NCI-H2029 (cell line): ENCODE data around the gene MFN1.
"Not testable (repeated sequence)": the region's sequence is repeated elsewhere in the genome, so short reads cannot be mapped to it uniquely, and the experiment has no call there.

Experiments
- DNase-seq: peaks from one replicate; lab custom pipeline; 2025; lab: John Stamatoyannopoulos, UW

MFN1 gene

DNA sequence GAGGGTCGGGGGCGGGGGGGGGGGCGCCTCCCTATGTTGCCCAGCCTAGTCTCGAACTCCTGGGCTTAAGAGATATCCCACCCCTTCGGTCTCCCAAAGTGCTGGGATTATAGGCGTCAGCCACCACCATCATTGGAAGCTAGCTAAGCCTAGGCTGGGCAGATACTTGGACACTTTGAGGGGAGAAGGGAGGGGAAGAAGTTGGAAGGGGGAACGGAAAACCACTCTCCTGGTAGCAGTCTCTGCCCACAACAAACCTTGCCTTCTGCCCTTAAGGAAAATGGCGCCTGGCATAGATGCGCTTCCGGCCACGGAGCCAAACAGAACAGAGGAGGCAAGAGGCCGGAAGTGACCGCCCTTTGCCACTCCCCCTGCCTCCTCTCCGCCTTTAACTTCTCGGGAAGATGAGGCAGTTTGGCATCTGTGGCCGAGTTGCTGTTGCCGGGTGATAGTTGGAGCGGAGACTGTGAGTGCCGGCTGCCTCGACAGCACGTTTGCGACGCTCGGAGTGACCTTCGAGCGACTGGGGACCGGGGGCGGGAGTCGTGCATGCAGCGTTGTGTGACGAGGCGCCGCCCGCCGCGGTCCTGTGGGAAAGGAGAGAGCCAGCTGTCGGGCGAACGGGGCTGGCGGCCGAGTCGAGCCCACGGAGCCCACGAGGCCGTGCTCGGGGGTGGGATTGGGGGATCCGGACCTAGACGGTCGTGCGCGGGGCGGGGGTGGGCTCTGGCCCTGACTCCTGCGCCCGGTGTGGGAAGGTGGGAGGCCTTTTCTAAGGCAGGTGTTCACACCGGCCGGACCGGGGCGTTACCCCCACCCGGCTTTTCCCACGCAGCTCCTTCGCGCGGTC, at the start of gene MFN1:
Gene MFN1, plus strand, starts transcription at position 365 of the 850 bp plus-strand sequence. CDS start 1,143 bp downstream, outside the sequence.
- DNase-seq = peak; percentile 93

DNA sequence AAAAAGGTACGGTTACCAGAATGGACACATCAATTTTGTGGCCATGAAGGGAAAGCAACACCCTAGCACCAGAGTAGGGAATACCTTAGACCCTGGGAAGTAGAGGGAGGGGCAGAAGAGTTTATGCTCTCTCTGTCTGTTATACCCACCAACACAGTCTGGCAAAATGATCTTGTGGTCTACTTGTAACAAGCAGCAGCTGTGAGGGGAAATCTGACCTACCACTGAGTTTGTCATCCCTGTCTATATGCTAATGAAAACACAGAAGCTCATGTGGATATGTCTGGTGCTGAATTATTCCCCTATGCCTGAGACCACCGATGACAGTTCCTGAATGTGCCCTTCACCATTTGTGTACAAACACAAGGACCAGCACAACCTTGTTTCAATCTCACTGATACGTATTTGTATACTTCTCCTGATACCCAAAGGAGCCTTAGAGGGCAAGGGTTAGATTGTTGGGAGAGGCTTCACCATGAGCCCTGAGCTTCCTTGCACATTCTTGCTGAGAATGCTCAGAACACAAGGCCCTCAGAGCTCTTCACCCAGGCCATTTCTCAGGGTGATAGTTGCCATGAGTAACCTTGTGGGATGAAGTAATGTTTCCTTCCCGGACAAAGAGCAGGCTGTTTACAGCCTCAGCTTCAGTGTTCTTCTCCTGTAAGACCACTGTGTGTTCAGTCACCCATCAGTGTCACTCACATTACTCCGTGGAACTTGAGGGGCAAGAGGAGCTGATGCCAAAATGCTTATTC, 49.4 kb upstream of the MFN1 start:
- no peak for DNase-seq

DNA sequence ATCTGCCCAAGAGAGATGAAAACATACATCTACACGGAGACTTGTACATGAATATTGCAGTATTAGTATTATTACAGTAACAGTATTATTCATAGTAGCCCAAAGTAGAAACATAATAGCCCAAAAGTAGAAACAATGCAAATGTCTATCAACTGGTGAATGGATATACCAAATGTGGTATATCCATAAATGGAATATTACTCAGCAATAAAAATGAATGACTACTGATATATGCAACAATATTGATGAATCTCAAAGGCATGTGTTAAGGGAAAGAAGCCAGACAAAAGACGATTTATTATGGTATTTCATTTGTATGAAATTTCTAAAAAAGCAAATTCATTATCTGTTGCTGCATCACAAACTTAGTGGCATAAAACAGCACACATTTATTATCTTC, 48.2 kb upstream of the MFN1 start:
- no peak for DNase-seq

DNA sequence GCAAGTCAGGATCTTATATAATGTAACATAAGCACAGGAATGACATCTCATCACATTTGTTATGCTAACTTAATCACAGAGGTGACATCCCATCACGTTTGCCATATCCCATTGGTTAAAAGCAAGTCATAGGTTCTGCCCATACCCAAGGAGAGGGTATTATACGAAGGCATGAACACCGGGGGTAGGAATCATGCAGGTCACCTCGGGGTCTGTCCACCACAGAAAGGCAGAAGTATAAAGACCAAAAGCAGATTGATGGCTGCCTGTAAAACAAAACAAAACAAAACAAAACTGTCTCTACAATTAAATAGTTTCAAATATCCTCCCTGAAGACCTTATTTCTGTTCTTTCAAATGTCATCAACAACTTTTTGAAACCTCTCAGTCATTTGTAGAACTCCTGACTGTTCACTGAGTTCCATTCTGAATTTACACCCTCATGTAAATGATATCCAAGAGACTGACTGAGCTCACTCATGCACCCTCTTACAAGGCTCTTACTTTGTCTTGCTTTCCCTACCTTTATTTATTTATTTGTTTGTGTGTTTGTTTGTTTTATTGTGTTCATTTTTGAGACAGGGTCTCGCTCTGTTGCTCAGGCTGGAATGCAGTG, 47.4 kb upstream of the MFN1 start:
- no peak for DNase-seq

DNA sequence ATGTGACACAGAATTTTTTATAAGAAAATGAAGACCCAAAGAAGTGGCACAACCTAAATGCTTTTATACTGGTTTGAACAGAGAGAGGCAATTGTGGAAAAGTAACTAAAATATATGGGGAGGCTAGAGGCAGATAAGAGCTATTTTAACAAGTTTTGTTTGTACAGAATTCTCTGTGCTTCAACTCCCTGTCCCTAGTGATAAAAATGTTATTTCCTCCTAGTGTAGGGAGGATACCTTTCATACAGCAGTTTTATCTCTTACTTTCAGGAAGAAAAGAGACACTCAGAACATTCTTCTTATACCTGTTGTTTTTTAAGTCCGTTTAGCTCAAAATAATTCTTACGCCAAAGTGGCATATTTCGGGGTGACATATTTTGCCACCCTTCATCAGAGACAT, 45.9 kb upstream of the MFN1 start:
- DNase-seq = no peak

DNA sequence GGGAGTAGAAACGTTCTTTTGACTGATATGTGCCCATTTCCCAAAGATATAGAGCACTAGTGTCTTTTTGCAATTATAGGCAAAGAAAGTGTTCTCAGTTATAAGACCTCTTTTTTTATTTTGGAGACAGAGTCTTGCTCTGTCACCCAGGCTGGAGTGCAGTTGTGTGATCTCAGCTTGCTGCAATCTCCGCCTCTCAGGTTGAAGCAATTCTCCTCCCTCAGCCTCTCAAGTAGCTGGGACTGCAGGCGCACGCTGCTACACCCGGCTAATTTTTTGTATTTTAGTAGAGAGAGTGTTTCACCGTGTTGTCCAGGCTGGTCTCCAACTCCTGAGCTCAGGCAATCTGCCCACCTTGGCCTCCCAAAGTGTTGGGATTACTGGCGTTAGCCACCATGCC, 45.4 kb upstream of the MFN1 start:
- no peak for DNase-seq

GRCh38 chr3:179304605-179305004, 42.9 kb upstream of the MFN1 start:
- DNase-seq = no peak

- DNase-seq = not testable (repeated sequence)
Measured at GRCh38 chr3:179307362-179307761, 40.1 kb upstream of the MFN1 start.

DNA sequence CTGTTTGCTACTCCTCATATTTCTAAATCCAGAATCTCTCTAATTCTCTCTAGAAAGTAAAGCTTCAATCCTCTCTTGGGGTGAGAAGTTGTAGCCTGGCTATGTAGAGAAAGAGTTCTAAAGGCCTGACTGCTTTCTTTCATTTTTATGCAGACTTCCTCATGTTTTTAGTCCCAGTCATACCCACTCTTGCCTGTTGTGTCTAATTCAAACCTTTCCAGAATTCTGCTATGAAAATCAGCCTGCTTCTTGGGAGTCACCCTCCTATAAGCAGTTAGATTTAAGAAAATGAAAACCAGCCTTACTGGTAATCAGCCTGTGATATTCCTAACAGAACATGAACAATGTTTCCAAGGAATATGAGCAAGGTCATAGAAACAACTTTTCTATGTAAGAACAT, 39.5 kb upstream of the MFN1 start:
- DNase-seq = no peak

- no peak for DNase-seq
Measured at GRCh38 chr3:179309225-179310078, 38.1 kb upstream of the MFN1 start.

- no peak for DNase-seq
Measured at GRCh38 chr3:179318876-179319275, 28.6 kb upstream of the MFN1 start.

- no peak for DNase-seq
Measured at GRCh38 chr3:179321668-179322285, 25.7 kb upstream of the MFN1 start.

- peak; percentile 74 for DNase-seq
Measured at GRCh38 chr3:179322286-179323196, 25.0 kb upstream of the MFN1 start, which contains the start of gene ZNF639. Gene ZNF639, plus strand, starts transcription at chr3:179323031. Its CDS starts 5,263 bp downstream, at chr3:179328294.

DNA sequence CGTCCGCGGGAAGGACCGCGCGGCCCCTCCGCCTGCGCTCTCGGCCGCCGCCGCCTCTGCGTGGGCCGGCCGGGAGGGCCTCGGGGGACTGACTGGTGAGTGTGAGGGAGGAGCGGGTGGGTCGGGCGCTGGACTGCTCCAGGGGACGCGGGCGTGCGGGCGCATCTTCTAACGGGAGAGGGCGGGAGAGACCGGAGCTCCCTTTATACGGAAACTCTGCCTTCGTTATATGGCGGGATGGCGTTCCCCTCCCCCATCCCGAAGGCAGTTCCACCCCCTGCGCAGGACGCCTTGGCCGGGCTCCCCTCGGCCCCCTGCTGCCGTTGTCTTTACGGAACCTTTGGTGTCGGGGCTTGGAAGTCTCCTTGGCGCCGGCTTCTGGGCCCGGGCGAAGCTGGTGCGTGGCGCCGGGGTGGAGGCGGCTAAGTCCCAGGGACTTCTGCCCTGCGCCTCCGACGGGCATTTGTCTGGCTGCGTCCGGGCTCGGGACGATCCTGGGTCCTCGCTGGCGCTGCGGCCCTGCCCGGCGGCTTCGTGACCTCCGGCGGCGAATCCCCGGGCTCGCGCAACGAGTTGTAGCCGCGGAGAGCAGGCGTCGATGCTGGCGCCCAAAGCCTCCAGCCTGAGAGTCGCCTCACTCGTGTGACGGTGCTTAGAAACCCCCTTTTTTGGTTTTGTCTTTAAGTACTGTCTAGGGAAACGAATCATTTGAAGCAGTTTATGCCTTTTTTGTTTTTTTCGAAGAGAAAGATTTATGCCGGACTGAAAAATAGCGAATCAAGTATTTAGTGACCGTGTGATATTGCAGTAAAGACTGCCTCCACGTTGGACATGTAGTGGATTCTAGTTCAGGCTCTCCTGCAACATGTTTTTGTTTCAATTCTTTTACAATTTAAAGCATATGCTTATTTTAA, 24.1 kb upstream of the MFN1 start:
- no peak for DNase-seq

DNA sequence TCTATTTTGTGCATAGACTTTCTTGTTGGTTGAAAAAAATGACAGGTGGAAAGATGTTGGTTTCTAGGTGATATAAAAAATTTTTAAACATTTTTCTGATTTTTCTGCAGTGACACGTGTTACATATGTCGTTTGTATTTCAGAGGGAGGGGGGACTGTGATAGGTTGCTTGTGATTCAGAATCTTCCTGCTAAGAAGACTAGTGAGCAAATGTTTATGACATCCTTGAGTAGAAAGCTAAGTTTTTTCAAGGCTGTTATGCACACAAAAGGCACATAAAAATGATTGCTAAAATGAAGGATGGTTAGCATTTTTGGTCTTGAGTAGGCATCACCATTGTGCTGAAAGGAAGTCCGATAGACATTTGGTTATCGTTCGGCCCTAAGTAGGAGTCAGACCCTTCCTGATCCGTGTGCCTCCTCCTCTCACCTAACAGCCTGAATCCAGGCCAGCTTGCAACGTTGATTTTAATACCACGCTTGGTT, 23.2 kb upstream of the MFN1 start:
- no peak for DNase-seq

- DNase-seq = no peak
Measured at GRCh38 chr3:179330438-179330837, 17.1 kb upstream of the MFN1 start.

- no peak for DNase-seq
Measured at GRCh38 chr3:179332240-179332639, 15.3 kb upstream of the MFN1 start.

- DNase-seq = no peak
Measured at GRCh38 chr3:179333084-179333483, 14.4 kb upstream of the MFN1 start.

DNA sequence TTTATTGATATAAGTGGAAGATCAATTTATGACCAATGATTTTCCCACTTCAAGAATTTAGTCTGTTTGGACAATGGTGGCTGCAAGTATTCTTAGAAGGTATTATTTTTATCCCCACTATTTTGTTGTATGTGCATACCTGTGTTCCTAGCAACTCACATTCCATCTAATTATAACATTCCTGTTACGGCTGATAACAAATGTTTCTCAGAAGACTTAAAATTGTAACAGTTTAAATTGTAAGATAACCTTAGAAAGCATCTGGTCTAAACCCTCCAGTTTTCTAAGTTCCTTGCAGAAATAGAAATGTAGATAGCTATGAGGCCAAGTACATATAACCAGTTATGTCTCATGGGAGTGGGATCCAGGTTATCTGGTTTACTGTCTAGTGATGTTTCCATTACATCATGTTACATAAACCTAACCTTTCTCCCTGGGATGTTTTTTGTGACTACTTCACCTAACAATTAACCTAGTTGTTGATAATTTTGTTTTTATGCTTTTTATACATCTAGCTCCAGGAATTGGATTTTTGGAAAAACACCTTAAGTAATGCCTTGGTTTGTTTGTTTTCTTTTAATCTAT, 11.1 kb upstream of the MFN1 start:
- no peak for DNase-seq
